Natural killer cell treated with Interleukin-12 subunit alpha and Interleukin-12 subunit beta and Interleukin-15 and Interleukin-18, amount 100 ng/mL, for 72 hours (primary cell): Measurements from ENCODE around the gene CCSER1. TPM values are rescaled to one million over a fixed set of nuclear protein-coding genes. Genes with fewer than 3 reads are reported as not detected.

ENCODE experiments used
- ATAC-seq, 2 donors: fragments of 150-1000 bp; cut with Tn5 transposase in 1 of 2; sonication (Bioruptor Pico), chemical (Tn5 transposase) in 1 of 2; 2 replicates each; pipeline ENCODE4 v1.10.0; 2021
- DNase-seq: peaks from one replicate; pipeline ENCODE4 v3.0.0; 2022; ENCODE audit warnings: low spot score
- H3K27ac Mint-ChIP-seq, 2 donors: 1 replicate in 1 of 2; 2 replicates in 1 of 2; pipeline ENCODE4 v1.8.0; 2022; ENCODE audit warnings: mixed read lengths in 2 of 2, mild to moderate bottlenecking in 1 of 2, moderate library complexity in 1 of 2
- H3K27me3 Mint-ChIP-seq, 2 donors: 1 replicate in 1 of 2; 2 replicates in 1 of 2; pipeline ENCODE4 v1.8.0; 2022; ENCODE audit warnings: mixed read lengths in 2 of 2
- H3K36me3 Mint-ChIP-seq: one replicate; pipeline ENCODE4 v1.8.0; 2022; ENCODE audit warnings: mixed read lengths
- H3K4me1 Mint-ChIP-seq, 2 donors: 1 replicate in 1 of 2; 2 replicates in 1 of 2; pipeline ENCODE4 v1.8.0; 2022; ENCODE audit warnings: low read depth in 2 of 2, mixed read lengths in 2 of 2, mild to moderate bottlenecking in 1 of 2
- H3K4me3 Mint-ChIP-seq: one replicate; pipeline ENCODE4 v1.8.0; 2022; ENCODE audit warnings: mixed read lengths
- H3K9me3 Mint-ChIP-seq: 2 replicates; pipeline ENCODE4 v1.8.0; 2022; ENCODE audit warnings: mixed read lengths
- total RNA-seq, 2 donors: library from RNA; stranded (reverse); gene quantifications; one replicate each; pipeline ENCODE4 v1.2.3, GENCODE V29; 2022

The CCSER1 gene
- total RNA-seq, 2 donors from 2014 or later: 0.17 TPM; not detected in 1

- no peaks in the 10 kb centered on the region for H3K4me1 Mint-ChIP-seq
- DNase-seq (no peak), ATAC-seq (no peak)
- no peak overlapping the region for H3K27ac Mint-ChIP-seq
- peaks cover 5% of the 10 kb centered on the region for H3K9me3 Mint-ChIP-seq
- no peak overlapping the region for H3K4me3 Mint-ChIP-seq
- H3K27me3 Mint-ChIP-seq: no peaks in the 10 kb centered on the region
- no peaks in the 10 kb centered on the region for H3K36me3 Mint-ChIP-seq
Observed at GRCh38 chr4:91028228-91028627, 901.0 kb downstream of the CCSER1 start.

DNA sequence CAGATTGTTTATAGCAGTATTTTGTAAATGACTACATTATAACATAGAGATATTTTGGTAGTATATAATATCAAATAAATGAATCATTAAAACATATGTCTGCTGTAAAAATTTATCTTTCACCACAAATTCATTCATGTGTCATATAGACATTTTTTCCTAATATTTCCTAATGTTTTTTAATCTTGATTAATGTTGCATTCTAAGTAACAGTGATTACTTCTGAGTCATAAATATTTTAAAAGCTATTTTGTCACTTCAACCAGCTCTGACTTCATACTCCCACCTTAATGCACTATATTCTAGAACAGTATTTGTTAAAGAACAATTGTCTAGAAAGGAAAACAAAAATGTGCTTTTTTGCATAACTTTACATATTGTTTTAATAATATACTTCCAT is 904.6 kb downstream of the CCSER1 start:
- peaks cover 5% of the 10 kb centered on the region for H3K9me3 Mint-ChIP-seq
- DNase-seq: no peak
- H3K4me3 Mint-ChIP-seq: no peak overlapping the region
- no peak overlapping the region for H3K27ac Mint-ChIP-seq
- no peaks in the 10 kb centered on the region for H3K27me3 Mint-ChIP-seq
- ATAC-seq: no peak
- H3K36me3 Mint-ChIP-seq: no peaks in the 10 kb centered on the region
- H3K4me1 Mint-ChIP-seq: no peaks in the 10 kb centered on the region

DNA sequence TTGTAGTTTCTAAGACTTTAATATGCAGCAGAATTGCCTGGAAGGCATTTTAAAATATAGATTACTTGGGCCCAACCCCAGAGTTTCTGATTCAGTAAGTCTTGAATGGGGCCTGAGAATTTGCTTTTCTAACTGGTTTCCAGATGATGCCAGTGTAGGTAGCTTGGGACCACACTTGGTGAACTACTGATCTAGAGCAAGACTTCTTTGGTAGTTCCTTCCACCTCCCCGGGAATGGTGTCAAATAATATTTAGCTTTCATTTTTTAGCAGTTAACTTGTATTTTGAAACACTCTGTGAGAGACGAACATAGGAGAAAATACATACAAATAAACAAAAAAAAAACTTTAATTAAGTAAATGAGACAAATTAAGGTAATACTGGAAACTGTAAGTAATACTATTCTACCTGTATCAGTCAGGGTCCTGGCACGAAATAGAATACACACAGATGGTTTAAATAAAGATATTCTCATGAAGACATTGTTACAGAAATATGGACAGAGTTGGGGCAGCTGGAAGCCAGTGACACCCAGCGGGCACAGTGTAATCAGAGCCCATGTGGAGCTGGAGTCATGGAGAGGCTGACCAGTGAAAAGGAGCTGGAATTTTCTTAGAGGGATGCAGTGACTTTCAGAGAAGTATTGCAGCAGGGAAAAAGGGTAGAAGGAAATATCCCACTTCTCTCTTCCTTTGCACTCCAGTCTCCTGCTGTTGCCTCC is 905.7 kb downstream of the CCSER1 start:
- H3K36me3 Mint-ChIP-seq: no peaks in the 10 kb centered on the region

DNA sequence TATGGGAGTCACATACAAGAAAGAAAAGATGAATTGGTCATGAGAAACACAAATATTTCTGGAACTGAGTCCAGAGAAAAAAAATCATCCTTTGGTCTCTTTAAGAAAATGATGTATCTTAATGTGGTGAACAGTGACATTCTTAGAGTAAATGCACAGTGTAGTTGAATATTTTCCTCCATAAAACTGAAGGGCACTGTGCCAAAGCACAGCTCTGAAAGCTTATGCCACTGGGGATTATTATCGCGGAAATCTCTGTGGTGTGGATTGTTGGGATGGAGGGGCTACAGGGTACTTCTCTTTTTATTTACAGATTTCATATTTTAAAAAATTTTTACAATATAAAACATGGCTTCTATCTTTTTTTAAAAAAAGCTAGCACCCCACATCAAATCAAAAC is 908.1 kb downstream of the CCSER1 start:
- no peaks in the 10 kb centered on the region for H3K27me3 Mint-ChIP-seq
- peaks cover 11% of the 10 kb centered on the region for H3K9me3 Mint-ChIP-seq
- H3K36me3 Mint-ChIP-seq: no peaks in the 10 kb centered on the region
- no peak overlapping the region for H3K4me3 Mint-ChIP-seq
- no peaks in the 10 kb centered on the region for H3K4me1 Mint-ChIP-seq
- H3K27ac Mint-ChIP-seq: no peak overlapping the region
- no peak for ATAC-seq
- DNase-seq: no peak

More for the DNA sequence above, 905.7 kb downstream of the CCSER1 start:
- DNase-seq (no peak), ATAC-seq (no peak)
- H3K9me3 Mint-ChIP-seq: peaks cover 11% of the 10 kb centered on the region
- H3K4me3 Mint-ChIP-seq: no peak overlapping the region
- H3K4me1 Mint-ChIP-seq: no peaks in the 10 kb centered on the region
- no peak overlapping the region for H3K27ac Mint-ChIP-seq
- H3K27me3 Mint-ChIP-seq: no peaks in the 10 kb centered on the region

DNA sequence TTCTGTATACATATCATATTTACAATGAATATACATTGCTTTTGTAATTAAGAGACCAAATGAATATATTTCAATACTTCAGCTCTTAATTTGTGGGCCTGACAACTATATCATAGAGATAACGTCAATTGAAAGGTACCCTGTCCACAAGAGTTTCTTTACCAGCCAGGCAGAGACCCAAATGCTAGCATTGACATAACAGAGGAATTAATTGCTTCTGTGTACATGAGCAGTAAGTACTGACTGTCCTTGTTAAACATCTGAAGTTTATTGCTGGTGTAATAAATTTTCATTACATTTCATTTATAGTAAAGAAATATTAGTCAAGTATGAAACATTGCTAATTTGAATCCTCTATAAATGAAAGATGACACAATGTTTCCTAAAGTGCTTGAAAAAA is 910.8 kb downstream of the CCSER1 start:
- ATAC-seq (no peak), DNase-seq (no peak)
- no peak overlapping the region for H3K27ac Mint-ChIP-seq
- peaks cover 4% of the 10 kb centered on the region for H3K36me3 Mint-ChIP-seq
- H3K9me3 Mint-ChIP-seq: peaks cover 9% of the 10 kb centered on the region
- no peaks in the 10 kb centered on the region for H3K4me1 Mint-ChIP-seq
- H3K4me3 Mint-ChIP-seq: no peak overlapping the region
- H3K27me3 Mint-ChIP-seq: no peaks in the 10 kb centered on the region

GRCh38 chr4:91057871-91058270 is 930.7 kb downstream of the CCSER1 start:
- Mint-ChIP-seq H3K36me3 (peaks cover 9% of the 10 kb centered on the region), H3K27me3 (no peaks in the 10 kb centered on the region), H3K27ac (no peak overlapping the region), H3K4me1 (no peaks in the 10 kb centered on the region), H3K9me3 (peaks cover 15% of the 10 kb centered on the region), H3K4me3 (no peak overlapping the region)
- ATAC-seq (no peak), DNase-seq (no peak)

- no peak overlapping the region for H3K27ac Mint-ChIP-seq
- ATAC-seq (no peak), DNase-seq (no peak)
- no peaks in the 10 kb centered on the region for H3K27me3 Mint-ChIP-seq
- H3K4me3 Mint-ChIP-seq: no peak overlapping the region
- no peaks in the 10 kb centered on the region for H3K4me1 Mint-ChIP-seq
- H3K9me3 Mint-ChIP-seq: peaks cover 15% of the 10 kb centered on the region
- H3K36me3 Mint-ChIP-seq: peaks cover 9% of the 10 kb centered on the region
Observed at GRCh38 chr4:91058345-91058744, 931.2 kb downstream of the CCSER1 start.

DNA sequence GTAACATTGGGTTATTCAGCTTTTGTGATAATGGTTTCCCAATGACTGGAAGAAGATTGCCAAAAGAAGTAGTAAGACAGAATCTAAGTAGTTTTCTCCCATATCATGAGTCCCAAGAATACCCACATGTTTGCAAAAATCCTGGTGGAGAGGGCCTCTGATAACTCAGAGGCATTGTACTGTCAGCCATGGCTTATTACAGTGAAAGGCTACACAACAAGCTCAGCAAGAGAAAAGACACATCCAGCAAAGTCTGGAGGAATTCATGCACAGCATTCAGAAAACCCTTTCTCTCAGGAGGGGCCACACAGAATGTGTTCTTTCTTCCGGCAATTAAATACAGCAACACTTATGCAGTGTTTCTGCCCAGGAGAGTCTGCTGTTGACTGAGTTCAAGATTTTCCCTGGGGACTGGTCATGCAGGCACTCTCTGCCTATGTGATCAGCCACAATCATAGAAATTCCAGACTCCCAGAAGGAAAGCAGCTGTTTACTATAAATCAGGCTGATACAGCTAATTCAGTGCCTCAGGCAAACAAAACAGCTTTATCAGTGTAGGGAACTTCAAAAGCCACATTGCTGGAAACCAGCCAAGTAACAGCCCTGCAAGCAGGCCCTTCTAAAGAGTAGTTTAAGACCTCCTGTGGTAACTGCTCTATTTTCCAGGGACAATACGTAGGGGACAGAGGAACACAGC is 937.1 kb downstream of the CCSER1 start:
- no peak for DNase-seq
- Mint-ChIP-seq H3K4me3 (no peak overlapping the region), H3K27ac (no peak overlapping the region), H3K4me1 (no peaks in the 10 kb centered on the region), H3K36me3 (no peaks in the 10 kb centered on the region), H3K27me3 (no peaks in the 10 kb centered on the region), H3K9me3 (peaks cover 8% of the 10 kb centered on the region)
- ATAC-seq: no peak

DNA sequence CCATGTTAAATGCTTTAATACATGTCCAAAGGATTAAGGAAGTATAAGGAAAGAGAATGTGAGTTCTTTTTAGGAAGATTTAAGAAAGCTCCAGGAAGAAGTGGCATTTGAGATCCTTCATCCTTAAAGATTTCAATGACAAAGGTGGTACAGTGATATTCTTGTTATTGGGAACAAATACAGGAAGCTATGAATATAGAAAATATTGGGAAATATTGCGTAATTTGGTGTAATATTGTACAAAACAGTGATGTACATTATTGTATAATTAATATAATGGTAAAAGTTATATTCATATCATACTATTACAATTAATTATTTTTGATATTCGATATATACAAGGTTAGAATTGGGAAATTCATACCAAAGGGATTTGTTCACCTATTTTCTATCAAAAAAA is 937.9 kb downstream of the CCSER1 start:
- Mint-ChIP-seq H3K9me3 (peaks cover 8% of the 10 kb centered on the region), H3K4me3 (no peak overlapping the region), H3K27ac (no peak overlapping the region)

DNA sequence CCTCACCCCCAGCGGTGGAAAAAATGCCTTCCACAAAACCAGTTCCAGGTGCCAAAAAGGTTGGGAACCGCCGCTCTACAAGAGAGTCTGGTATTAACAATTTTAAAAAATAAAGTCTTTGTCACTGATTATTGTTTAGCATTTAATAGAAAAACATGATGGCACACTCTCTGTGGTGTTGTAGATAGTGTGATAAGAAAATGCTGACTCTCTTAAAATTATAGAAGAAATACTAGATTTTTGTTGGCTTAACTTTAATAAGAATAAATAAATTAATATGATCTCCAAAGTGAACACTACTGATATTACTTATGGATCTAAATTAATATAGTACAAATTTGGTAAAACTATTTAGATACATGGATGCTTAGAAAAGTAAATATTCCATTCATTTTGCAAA is 943.5 kb downstream of the CCSER1 start:
- ATAC-seq: no peak
- H3K4me3 Mint-ChIP-seq: no peak overlapping the region
- H3K36me3 Mint-ChIP-seq: no peaks in the 10 kb centered on the region
- no peak for DNase-seq
- H3K27me3 Mint-ChIP-seq: no peaks in the 10 kb centered on the region
- H3K4me1 Mint-ChIP-seq: no peaks in the 10 kb centered on the region
- peaks cover 3% of the 10 kb centered on the region for H3K9me3 Mint-ChIP-seq
- H3K27ac Mint-ChIP-seq: no peak overlapping the region

More for the DNA sequence above, 937.9 kb downstream of the CCSER1 start:
- no peak for ATAC-seq
- Mint-ChIP-seq H3K36me3 (no peaks in the 10 kb centered on the region), H3K4me1 (no peaks in the 10 kb centered on the region), H3K27me3 (no peaks in the 10 kb centered on the region)
- no peak for DNase-seq

DNA sequence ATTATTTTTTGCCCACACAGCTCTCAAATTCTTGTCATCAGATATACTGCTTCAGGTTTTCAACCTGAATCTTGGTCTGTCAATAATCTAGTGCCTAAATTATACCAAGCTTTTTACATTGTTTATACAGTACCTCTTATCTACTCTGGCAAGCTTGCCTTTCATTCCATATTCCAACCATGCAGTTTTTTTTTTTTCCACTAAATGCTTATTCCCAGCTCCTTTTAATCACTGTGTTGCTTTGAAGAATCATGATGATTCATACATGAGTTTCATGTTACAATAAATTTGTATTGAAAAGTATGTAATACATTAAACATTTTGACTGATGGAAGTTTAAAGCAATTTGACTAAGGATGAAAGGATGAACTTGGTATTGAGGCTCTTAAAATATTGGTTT is 949.0 kb downstream of the CCSER1 start:
- DNase-seq (no peak), ATAC-seq (no peak)
- H3K27ac Mint-ChIP-seq: no peak overlapping the region
- H3K4me1 Mint-ChIP-seq: no peaks in the 10 kb centered on the region
- peaks cover 16% of the 10 kb centered on the region for H3K36me3 Mint-ChIP-seq
- no peaks in the 10 kb centered on the region for H3K27me3 Mint-ChIP-seq
- peaks cover 19% of the 10 kb centered on the region for H3K9me3 Mint-ChIP-seq
- no peak overlapping the region for H3K4me3 Mint-ChIP-seq

GRCh38 chr4:91085961-91086360 is 958.8 kb downstream of the CCSER1 start:
- Mint-ChIP-seq H3K27ac (no peak overlapping the region), H3K9me3 (peaks cover 14% of the 10 kb centered on the region), H3K27me3 (no peaks in the 10 kb centered on the region), H3K4me3 (no peak overlapping the region), H3K4me1 (no peaks in the 10 kb centered on the region), H3K36me3 (no peaks in the 10 kb centered on the region)
- ATAC-seq (no peak), DNase-seq (no peak)

DNA sequence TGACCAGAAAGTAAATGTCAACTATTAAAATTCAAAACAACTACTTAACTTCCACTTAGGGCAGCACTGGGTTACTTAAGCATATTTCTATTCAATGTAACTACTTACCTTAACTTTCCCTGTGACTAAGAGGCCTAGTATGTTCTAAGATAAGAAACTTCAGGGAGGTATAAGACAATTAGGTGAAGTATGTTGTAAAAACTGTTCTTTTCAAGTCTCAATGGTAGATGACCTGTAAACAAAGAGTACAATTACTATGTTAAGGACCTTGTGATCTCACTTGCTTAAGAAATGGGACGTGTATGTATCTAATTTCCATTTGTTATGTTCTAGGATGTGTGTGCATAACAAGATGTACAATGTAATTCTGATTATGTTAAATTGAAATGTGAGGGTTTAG is 960.5 kb downstream of the CCSER1 start:
- ATAC-seq (no peak), DNase-seq (no peak)
- no peaks in the 10 kb centered on the region for H3K27me3 Mint-ChIP-seq
- H3K27ac Mint-ChIP-seq: no peak overlapping the region
- H3K4me1 Mint-ChIP-seq: no peaks in the 10 kb centered on the region
- no peak overlapping the region for H3K4me3 Mint-ChIP-seq
- peaks cover 16% of the 10 kb centered on the region for H3K9me3 Mint-ChIP-seq
- H3K36me3 Mint-ChIP-seq: no peaks in the 10 kb centered on the region

- H3K4me1 Mint-ChIP-seq: no peaks in the 10 kb centered on the region
- H3K27ac Mint-ChIP-seq: no peak overlapping the region
- ATAC-seq (no peak), DNase-seq (no peak)
- H3K9me3 Mint-ChIP-seq: peaks cover 14% of the 10 kb centered on the region
- H3K36me3 Mint-ChIP-seq: no peaks in the 10 kb centered on the region
- no peak overlapping the region for H3K4me3 Mint-ChIP-seq
- H3K27me3 Mint-ChIP-seq: no peaks in the 10 kb centered on the region
Observed at GRCh38 chr4:91089178-91089577, 962.0 kb downstream of the CCSER1 start.
